ENCODE results near the gene LRBA. TPM values are rescaled to one million over a fixed set of nuclear protein-coding genes. Genes with fewer than 3 reads are reported as not detected.

The LRBA gene
- total RNA-seq, 1 experiment from 2014 or later: 69.1 TPM

DNA sequence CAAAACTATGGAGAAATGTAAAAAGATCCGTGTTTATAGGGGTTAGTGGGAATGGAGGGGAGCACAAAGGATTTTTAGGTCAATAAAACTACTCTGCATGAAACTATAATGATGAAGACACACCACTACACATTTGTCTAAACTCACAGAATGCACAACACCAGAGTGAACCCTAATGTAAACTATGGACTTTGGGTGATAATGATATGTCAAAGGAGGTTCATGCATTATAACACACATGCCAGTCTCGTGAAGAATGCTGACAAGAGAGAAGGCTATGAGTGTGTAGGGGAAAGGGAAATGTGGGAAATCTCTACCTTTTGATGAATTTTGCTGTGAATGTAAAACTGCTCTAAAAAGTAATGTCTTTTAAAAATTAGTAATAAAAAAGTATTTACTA, 249.9 kb downstream of the LRBA start:
- CTCF ChIA-PET: no interaction called here
- Mint-ChIP-seq H3K27ac (no peak overlapping the region), H3K4me3 (no peak overlapping the region), H3K4me1 (no peaks in the 10 kb centered on the region), H3K27me3 (ENCODE audit: low read depth) (no peaks in the 10 kb centered on the region), H3K9me3 (no peaks in the 10 kb centered on the region; the same call in 1 of the 2 replicates), H3K36me3 (no peaks in the 10 kb centered on the region)
- ATAC-seq (no peak), DNase-seq (ENCODE audit: low spot score) (no peak)
- no peak for TF ChIP-seq PRRX2 (CRISPR knock-in tag; IDR thresholded peaks at IDR 0.05)
- TF ChIP-seq, protein P1, sequence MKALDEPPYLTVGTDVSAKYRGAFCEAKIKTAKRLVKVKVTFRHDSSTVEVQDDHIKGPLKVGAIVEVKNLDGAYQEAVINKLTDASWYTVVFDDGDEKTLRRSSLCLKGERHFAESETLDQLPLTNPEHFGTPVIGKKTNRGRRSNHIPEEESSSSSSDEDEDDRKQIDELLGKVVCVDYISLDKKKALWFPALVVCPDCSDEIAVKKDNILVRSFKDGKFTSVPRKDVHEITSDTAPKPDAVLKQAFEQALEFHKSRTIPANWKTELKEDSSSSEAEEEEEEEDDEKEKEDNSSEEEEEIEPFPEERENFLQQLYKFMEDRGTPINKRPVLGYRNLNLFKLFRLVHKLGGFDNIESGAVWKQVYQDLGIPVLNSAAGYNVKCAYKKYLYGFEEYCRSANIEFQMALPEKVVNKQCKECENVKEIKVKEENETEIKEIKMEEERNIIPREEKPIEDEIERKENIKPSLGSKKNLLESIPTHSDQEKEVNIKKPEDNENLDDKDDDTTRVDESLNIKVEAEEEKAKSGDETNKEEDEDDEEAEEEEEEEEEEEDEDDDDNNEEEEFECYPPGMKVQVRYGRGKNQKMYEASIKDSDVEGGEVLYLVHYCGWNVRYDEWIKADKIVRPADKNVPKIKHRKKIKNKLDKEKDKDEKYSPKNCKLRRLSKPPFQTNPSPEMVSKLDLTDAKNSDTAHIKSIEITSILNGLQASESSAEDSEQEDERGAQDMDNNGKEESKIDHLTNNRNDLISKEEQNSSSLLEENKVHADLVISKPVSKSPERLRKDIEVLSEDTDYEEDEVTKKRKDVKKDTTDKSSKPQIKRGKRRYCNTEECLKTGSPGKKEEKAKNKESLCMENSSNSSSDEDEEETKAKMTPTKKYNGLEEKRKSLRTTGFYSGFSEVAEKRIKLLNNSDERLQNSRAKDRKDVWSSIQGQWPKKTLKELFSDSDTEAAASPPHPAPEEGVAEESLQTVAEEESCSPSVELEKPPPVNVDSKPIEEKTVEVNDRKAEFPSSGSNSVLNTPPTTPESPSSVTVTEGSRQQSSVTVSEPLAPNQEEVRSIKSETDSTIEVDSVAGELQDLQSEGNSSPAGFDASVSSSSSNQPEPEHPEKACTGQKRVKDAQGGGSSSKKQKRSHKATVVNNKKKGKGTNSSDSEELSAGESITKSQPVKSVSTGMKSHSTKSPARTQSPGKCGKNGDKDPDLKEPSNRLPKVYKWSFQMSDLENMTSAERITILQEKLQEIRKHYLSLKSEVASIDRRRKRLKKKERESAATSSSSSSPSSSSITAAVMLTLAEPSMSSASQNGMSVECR (CRISPR knock-in tag; IDR thresholded peaks at IDR 0.05; ENCODE audit: borderline replicate concordance): no peak
- POLR2A ChIA-PET: no interaction called here

DNA sequence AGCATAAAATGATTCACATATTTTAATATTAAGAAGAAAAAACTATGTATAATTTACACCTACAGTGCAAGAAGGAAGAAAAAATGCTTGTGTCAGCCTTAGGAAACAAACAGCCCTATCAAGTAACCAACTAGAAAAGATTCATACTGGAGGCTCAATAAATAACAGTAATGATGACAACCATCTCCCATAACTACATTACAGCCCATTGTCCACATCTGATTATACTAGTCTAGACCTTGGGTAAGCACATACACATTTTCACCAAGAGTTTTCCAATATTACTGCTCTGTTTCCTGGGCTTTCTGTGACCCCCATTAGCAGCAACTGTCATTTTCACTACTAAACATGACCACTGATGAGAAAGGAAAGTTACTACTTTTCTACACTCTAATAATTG, 263.4 kb downstream of the LRBA start:
- Mint-ChIP-seq H3K36me3 (peaks cover 3% of the 10 kb centered on the region; the same call in 1 of the 2 replicates), H3K4me1 (no peaks in the 10 kb centered on the region), H3K27ac (no peak overlapping the region), H3K9me3 (no peaks in the 10 kb centered on the region), H3K4me3 (no peak overlapping the region), H3K27me3 (ENCODE audit: low read depth) (no peaks in the 10 kb centered on the region)
- POLR2A ChIA-PET: no interaction called here
- TF ChIP-seq TP53 (CRISPR knock-in tag; IDR thresholded peaks at IDR 0.05): no peak
- no peak for TF ChIP-seq GRHL2 (CRISPR knock-in tag; IDR thresholded peaks at IDR 0.05; ENCODE audit: insufficient replicate concordance, severe bottlenecking)
- no peak for TF ChIP-seq ZNF138 (CRISPR knock-in tag; conservative IDR thresholded peaks at IDR 0.05)
- TF ChIP-seq FOXP1 (CRISPR knock-in tag; IDR thresholded peaks at IDR 0.05; ENCODE audit: borderline replicate concordance): no peak
- no peak for TF ChIP-seq RORB (CRISPR knock-in tag; IDR thresholded peaks at IDR 0.05)
- TF ChIP-seq CREB1 (CRISPR knock-in tag; IDR thresholded peaks at IDR 0.05): no peak
- TF ChIP-seq, protein P2, sequence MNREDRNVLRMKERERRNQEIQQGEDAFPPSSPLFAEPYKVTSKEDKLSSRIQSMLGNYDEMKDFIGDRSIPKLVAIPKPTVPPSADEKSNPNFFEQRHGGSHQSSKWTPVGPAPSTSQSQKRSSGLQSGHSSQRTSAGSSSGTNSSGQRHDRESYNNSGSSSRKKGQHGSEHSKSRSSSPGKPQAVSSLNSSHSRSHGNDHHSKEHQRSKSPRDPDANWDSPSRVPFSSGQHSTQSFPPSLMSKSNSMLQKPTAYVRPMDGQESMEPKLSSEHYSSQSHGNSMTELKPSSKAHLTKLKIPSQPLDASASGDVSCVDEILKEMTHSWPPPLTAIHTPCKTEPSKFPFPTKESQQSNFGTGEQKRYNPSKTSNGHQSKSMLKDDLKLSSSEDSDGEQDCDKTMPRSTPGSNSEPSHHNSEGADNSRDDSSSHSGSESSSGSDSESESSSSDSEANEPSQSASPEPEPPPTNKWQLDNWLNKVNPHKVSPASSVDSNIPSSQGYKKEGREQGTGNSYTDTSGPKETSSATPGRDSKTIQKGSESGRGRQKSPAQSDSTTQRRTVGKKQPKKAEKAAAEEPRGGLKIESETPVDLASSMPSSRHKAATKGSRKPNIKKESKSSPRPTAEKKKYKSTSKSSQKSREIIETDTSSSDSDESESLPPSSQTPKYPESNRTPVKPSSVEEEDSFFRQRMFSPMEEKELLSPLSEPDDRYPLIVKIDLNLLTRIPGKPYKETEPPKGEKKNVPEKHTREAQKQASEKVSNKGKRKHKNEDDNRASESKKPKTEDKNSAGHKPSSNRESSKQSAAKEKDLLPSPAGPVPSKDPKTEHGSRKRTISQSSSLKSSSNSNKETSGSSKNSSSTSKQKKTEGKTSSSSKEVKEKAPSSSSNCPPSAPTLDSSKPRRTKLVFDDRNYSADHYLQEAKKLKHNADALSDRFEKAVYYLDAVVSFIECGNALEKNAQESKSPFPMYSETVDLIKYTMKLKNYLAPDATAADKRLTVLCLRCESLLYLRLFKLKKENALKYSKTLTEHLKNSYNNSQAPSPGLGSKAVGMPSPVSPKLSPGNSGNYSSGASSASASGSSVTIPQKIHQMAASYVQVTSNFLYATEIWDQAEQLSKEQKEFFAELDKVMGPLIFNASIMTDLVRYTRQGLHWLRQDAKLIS (CRISPR knock-in tag; IDR thresholded peaks at IDR 0.05; ENCODE audit: borderline replicate concordance): no peak
- no peak for ATAC-seq
- CTCF ChIA-PET: no interaction called here
- DNase-seq (ENCODE audit: low spot score): no peak

DNA sequence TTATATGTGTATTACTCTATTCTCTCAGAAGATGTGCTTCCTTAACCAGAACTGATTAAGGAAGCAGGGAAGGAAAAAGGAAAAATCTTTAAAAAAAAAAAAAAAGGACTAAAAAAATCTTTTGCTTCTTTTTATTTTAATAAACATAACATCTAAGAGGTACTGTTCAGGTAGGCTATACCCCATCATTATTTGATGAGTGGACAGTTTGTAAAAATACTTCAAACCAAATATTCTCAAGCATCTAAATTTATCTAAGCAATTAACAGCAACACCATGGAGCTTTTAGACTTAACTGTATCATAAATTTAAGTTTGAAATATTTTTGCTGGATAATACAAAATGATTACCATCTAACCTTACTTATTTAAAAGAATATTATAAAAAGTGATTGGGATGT, 264.3 kb downstream of the LRBA start:
- ATAC-seq (no peak), DNase-seq (ENCODE audit: low spot score) (no peak)
- peaks cover 3% of the 10 kb centered on the region; the same call in 1 of the 2 replicates for H3K36me3 Mint-ChIP-seq
- no peak overlapping the region for H3K4me3 Mint-ChIP-seq
- ChIA-PET POLR2A (interaction anchor here (0.6 kb wide), 1 partner anchor 16 kb away, joined by 4 read pairs; no protein-coding TSS in a partner anchor), CTCF (no interaction called here)
- no peaks in the 10 kb centered on the region for H3K4me1 Mint-ChIP-seq
- no peaks in the 10 kb centered on the region for H3K27me3 Mint-ChIP-seq (ENCODE audit: low read depth)
- no peak overlapping the region for H3K27ac Mint-ChIP-seq
- no peaks in the 10 kb centered on the region for H3K9me3 Mint-ChIP-seq
- TF ChIP-seq, protein P3, sequence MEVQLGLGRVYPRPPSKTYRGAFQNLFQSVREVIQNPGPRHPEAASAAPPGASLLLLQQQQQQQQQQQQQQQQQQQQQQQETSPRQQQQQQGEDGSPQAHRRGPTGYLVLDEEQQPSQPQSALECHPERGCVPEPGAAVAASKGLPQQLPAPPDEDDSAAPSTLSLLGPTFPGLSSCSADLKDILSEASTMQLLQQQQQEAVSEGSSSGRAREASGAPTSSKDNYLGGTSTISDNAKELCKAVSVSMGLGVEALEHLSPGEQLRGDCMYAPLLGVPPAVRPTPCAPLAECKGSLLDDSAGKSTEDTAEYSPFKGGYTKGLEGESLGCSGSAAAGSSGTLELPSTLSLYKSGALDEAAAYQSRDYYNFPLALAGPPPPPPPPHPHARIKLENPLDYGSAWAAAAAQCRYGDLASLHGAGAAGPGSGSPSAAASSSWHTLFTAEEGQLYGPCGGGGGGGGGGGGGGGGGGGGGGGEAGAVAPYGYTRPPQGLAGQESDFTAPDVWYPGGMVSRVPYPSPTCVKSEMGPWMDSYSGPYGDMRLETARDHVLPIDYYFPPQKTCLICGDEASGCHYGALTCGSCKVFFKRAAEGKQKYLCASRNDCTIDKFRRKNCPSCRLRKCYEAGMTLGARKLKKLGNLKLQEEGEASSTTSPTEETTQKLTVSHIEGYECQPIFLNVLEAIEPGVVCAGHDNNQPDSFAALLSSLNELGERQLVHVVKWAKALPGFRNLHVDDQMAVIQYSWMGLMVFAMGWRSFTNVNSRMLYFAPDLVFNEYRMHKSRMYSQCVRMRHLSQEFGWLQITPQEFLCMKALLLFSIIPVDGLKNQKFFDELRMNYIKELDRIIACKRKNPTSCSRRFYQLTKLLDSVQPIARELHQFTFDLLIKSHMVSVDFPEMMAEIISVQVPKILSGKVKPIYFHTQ (CRISPR knock-in tag; IDR thresholded peaks at IDR 0.05): no peak
- no peak for TF ChIP-seq ATF1 (CRISPR knock-in tag; IDR thresholded peaks at IDR 0.05)
